GM21515 (cell line): ENCODE data around the gene EPHA6.

Source experiments
- ATAC-seq: cut with Tn5 transposase; IDR thresholded peaks from one replicate; pipeline ENCODE4 v1.9.1; 2021; ENCODE audit not compliant: unreplicated experiment

Gene EPHA6

DNA sequence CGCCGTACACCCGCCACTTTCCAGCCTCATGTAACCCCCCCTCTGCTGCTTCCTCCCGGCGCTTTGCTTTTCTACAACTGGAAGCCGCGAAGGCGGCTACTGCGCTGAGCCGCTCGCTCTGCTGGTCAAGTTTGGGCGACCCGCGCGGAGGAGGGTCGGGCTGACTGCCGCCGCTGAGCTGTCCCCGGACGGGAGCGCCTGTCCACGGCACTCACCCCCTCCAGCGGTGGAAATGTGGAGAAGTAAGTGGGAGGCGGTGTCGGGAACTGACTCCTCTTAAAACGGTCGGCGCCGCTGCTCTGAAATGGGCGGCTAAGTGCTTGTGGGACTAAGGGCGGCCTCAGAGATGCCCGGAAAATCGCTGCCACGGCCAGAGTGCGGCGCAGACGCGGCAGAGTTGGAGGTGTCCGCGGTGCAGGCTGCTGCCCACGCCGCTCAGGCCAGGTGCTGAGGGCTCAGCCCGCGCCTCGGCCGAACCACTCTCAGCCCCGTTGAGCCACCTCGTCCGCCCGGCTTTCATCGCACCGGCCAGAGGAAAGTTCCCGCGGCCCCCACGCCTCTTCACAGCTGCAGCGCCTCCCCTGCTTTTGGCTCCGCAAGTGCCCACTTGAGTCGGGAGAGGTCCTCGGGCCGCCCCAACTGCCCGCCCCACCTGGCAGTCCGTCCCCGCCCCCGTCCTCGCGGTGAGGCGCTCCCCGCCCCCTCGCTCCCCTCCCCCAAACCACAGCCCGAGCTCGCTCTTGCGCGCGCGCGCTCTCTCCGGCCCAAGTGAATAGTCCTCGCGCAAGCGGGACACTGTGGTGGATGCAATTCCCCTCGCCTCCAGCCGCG lies at the start of gene EPHA6:
Gene EPHA6 (plus strand): TSS at position 775 of the 831 bp plus-strand sequence.
- ATAC-seq, result peak; percentile 17

DNA sequence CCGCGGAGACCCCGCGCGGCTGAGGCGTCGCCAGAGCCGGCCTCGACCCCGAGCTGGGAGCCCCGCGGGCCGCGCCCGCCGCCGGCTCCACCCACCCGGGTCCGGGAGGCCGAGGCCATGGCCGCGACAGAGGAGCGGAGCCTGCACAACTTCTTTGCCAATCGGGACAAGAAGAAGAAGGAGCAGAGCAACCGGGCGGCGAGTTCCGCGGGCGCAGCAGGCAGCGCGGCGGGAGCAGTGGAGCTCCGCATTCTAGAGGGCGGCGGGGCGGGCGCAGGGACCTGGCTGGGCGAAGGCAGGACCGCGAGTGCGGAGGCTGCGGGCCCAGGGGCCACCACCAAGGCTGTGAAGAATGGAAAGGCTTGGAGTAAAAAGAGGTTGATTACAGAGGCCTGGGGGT lies 37.6 kb upstream of the EPHA6 start:
- no peak for ATAC-seq

DNA sequence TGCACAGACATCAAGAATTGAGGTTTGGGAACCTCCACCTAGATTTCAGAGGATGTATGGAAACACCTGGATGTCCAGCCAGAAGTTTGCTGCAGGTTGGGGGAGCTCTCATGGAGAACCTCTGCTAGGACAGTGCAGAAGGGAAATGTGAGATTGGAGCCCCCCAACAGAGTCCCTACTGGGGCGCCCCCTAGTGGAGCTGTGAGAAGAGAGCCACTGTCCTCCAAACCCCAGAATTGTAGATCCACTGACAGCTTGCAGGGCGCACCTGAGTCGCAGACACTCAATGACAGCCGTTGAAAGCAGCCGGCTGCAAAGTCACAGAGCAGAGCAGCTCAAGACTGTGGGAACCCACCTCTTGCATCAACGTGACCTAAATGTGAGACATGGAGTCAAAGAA lies 34.6 kb upstream of the EPHA6 start:
- no peak for ATAC-seq

DNA sequence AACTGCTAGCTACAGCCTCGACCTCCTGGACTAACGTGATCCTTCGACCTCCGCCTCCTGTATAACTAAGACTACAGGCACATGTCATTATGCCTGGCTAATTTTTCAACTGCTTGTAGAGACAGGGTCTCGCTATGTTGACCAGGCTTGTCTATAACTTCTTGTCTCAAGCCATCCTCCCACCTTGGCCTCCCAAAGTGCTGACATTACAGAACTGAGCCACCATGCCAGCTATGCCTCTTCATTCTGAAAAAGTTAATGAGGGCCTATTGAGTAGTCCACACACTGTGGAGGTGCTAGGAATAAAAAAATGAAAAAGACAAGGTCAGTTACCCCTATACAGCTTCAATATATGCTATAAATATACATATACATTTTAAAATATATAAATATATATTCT lies 18.3 kb upstream of the EPHA6 start:
- ATAC-seq, result no peak

DNA sequence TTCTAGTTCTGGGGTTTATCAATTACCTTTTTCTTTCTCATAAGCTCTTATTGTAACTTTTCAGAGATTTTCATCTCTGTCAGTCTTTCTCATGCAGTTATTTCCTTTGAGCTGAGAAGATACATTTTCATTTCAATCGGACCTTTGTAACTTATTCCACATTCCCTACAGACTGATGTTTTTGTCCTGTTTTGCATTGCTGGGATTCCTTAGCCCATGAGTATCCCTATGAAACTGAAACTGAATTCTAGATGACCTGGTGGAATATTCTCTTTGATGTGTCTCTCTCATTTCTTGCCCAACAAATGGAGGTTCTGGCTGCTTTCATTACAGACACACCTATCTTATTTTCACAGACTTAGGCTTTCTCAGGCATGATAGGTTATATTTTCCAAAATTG lies 10.5 kb upstream of the EPHA6 start:
- no peak for ATAC-seq

- no peak for ATAC-seq
These were observed 8.1 kb upstream of the EPHA6 start for GRCh38 chr3:96806341-96806740.

DNA sequence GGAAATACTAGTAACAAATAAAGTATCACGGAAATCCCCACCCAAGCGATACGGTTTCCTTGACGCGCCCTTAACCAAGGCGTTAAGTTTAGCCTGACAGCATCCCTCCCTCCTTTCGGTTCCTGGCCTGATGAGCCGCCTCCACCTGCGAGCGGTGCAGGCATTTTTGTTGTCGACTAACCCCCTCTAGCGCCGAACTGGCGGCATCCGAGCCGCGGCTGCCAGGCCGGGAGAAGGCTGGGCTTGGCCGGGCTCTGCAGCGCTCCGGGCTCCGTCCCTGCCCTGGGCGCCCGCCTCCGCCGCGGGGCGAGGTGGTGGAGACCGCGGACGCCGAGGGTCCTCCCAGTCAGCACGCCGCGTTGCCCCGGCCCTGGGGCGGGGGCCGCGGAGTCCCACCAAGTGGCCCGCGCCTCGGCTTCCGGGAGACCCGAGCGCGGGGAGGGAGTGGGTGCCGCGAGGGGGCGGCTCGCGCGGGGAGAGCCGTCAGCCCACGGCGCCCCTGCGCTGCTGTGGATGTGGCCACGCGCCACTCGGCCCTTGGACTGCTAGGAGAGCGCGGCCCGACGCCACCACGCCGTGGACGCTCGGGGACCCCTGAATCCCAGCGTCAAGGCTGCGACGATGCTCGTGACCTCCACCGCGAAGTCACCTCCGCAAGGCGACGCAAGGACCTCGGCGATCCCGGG lies 1.1 kb upstream of the EPHA6 start:
- ATAC-seq, result peak; percentile 100

DNA sequence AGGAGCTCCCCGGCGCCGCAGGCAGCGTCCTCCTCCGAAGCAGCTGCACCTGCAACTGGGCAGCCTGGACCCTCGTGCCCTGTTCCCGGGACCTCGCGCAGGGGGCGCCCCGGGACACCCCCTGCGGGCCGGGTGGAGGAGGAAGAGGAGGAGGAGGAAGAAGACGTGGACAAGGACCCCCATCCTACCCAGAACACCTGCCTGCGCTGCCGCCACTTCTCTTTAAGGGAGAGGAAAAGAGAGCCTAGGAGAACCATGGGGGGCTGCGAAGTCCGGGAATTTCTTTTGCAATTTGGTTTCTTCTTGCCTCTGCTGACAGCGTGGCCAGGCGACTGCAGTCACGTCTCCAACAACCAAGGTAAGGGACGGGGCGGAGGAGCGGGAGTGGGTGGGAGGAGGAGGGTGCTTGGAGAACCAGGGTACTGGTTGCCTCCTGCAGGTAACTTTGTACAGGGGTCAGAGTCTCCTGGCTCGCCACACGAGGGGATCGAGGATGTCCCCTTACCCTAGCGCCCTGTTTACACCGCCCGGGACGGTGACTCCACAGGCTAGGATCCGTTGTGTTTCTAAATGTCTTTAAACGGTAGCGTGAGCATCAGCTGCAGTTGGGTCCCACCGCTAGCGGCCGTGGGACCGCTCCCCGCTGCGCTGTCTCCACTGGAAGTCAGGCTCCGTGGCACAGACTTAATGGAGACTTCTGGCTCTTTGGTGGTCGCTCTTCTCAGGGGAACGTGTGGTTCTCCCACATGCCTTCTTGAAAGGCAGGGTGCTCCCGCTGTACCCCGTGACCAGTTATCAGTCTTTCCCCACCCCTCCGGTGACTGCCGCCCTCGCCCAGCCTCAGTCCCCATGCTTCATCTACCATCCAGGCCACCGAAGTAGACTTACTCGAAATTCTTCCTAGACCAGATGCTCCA lies 515 bp downstream of the EPHA6 start:
- ATAC-seq, result no peak

DNA sequence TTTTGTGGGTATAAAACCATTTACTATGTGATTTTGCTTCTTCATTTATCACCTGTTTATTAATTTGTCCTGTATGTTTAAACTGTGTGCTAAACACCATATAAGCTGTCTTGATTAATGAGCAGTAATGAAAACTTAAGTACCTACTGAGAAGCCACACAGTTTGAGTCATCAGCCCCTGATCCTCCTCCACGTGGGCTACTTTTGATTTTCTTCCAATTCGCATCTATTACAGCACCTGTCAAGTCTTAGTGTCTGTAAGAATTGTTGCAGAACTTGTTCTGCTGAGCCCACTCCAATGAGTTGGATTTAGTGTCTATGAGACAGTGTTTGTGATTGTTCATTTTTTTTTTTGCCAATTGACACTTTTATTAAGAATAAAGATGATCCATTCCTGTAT lies 16.8 kb downstream of the EPHA6 start:
- no peak for ATAC-seq

DNA sequence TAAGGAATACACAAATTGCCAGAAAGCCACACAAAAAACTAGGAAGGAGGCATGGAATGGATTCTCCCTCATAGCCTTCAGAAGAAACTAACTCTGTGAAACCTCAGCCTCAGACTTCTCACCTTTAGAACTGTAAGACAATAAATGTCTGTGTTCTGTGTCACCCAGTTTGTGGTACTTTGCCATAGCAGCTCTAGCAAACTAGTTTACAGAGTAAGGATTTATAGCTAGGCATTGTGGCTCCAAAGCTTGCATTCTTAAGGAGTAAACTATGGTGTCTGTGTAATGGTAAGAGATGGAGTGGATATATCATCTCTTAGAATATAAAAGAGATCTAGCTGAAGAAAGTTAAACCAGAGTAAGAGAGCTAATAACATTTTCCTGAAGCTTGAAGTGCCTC lies 18.9 kb downstream of the EPHA6 start:
- no peak for ATAC-seq

GRCh38 chr3:96836153-96836915 lies 21.9 kb downstream of the EPHA6 start:
- no peak for ATAC-seq

DNA sequence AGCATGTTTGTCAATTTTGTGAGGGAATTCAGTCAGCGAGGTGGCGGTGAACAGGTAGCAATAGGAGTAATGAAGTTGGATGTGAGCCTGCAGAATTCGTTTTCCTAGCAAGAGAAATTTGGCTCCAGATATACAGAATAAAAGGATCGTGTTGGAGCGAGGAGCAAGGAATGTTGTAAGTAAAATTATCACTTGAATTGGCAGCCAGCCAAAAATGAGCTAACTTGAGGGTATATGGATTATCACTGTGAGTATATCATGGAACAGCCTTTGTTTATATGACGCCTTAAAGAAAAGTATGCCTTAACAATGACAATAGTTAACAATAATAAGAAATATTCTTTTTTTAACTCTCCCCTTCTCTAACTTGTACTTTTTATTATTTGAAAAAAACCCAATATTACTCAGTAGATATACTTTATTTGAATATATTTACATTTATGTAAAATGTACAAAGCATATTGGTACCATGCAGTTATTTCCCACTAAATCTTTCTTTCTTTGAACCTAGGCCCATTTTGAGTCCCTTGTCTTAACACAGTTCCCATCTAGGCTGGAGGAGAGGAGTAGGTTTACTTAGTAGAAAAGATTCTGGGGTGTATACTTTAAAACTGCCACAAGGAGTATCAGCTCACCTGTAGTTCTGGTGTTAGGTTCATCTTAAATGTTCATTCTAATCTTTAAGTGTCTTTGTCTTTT lies 29.3 kb downstream of the EPHA6 start:
- no peak for ATAC-seq

GRCh38 chr3:96844204-96844514 lies 29.8 kb downstream of the EPHA6 start:
- ATAC-seq, result no peak

GRCh38 chr3:96852849-96853248 lies 38.5 kb downstream of the EPHA6 start:
- no peak for ATAC-seq

GRCh38 chr3:96860882-96861281 lies 46.5 kb downstream of the EPHA6 start:
- no peak for ATAC-seq

DNA sequence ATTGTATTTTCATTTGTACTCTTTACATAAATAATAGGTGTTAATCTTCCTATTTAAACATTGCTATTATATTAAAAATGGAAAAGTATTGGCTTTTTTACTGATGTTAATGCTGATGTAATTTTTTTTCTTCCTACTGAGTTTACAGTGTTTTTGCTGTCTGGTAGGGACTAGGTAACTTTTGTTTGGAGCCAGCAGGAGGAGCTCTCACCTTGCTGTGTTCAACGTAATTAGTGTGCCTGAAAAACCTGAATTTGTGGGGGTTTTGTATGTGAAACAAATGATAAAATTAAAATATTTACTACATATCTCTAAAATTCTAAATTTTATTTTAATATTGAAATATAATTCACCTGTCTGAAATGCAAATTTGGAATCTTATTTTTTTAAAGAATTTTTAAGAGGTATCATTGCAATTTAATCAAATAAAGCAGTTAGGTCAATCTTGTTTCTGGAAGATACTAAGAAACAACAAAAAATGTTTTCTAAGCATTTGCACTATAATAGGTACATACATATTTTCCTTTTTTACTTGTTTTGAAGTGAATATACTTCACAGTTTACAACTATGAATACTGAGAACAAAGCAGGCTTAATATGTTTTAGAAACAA lies 48.8 kb downstream of the EPHA6 start:
- ATAC-seq, result peak; percentile 59

- ATAC-seq, result no peak
These were observed 51.2 kb downstream of the EPHA6 start for GRCh38 chr3:96865605-96866004.

DNA sequence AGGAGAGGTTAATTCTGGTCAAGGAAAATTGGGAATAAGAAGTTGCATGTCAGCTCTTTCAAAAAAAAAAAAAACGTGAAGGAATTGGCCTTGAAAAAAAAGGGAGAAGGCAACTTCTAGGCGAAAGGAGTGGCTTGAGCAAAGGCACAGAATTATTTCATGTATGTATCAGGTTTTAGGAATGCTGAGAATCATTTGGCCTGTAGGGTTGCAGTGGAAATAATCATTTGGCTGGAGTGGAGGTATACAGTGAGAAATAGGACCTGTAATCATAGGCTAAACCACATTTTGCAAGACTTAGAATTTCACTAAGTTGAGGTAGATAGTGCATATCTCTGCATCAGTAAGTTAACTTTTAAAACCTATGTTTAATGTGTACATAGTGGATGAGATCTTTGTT lies 54.9 kb downstream of the EPHA6 start:
- no peak for ATAC-seq

- ATAC-seq, result no peak
These were observed 63.1 kb downstream of the EPHA6 start for GRCh38 chr3:96877510-96877909.

GRCh38 chr3:96900031-96900430 lies 85.6 kb downstream of the EPHA6 start:
- ATAC-seq, result no peak
